Activated naive CD4-positive, alpha-beta T cell treated with Interleukin-2 at 50 U/mL for 16 hours (primary cell): ENCODE results near the gene PIK3CD.

Experiments
- DNase-seq: peaks from one replicate; pipeline ENCODE4 v3.0.0-alpha.2; 2020

PIK3CD gene

DNA sequence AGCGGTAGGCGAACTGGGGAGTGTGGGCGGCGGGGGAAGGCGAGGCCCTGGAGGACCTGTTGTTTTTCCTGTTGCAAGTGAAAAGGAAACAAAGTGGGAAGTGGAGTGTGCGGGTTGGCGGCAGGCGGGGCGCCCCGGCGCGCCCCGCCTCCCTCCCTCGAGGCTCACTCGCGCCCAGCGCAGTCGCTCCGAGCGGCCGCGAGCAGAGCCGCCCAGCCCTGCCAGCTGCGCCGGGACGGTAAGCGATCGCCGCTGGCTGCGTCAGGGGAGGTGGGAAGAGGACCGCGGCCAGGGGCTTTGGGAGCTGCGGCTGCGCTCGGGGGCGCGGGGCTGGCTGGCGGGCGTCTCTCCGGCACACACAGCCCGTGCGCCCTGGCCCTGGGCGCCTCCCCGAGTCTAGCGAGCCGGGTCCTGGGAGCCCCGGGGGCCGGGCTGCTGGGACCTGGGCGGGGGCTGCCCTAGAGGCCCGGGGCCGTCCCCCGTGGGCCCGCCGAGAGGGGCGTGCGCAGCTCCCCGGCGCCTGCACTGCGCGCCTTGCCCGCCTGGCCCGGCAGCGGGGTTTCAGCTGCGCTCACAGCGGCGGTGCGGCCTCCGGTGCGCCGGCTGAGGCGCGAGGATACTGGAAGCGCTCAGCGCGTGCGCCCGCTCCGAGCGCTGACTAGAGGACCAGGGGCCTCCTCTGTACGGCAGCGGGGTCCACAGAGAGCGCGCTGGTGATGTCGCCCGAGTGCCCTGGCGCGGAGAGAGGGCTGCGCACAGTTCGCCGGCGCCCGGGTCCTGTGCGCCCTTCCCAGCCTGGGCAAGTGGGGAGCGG is at the start of gene PIK3CD:
Gene PIK3CD (plus strand): TSS at position 167 of the 814 bp plus-strand sequence. CDS start 58,725 bp downstream, outside the sequence.
- peak; percentile 57 for DNase-seq

DNA sequence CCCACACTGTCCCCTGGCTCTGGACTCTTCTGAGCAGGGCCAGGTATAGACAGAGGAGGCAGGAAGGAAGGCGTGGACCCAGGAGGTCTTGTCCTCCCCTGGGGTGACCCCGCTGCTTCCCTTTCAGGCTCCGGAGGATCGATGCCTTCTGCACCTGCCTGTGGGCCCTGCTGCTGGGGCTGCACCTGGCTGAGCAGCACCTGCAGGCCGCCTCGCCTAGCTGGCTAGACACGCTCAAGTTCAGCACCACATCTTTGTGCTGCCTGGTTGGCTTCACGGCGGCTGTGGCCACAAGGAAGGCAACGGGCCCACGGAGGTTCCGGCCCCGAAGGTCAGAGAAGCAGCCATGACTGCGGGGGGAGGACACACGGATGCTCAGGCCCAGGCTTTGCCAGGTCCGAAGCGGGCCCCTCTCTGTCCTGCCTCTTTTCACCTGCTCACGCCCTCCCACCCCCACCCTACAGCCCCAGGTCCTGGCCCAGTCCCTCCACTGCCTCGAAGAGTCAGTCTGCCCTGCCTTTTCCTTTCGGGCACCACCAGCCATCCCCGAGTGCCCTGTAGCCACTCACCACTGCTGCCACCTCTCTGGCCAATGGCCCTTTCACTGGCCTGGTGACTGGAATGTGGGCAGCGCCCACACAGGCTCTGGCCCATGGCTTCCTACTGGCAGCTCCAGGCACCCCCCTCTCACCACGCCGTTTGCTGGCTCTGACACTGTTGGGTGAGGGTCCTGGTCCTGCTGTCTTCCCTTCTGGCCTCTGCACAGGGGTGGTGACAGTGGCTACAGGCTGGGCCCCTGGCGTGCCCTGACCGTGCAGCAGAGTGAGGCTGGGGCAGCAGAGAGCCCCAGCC is 49.4 kb upstream of the PIK3CD start:
- no peak for DNase-seq

DNA sequence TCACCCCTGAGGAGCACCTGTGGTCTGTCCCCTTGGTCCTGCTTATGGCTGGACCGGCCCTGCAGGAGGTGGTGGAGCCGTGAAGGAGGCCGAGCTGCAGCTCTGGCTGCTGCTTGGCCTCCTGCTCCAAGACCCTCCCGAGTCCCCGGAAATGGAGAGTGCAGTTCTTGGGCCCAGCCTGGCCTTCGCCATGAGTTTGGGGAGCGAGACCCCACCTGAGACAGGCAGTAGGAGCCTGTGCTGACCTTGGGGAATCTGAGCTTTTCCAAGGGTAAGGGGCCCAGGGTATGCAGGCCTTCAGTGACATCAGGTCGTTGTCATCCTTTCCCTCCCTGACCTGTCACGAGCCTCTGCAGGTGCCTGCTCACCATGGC is 48.8 kb upstream of the PIK3CD start:
- DNase-seq = no peak

DNA sequence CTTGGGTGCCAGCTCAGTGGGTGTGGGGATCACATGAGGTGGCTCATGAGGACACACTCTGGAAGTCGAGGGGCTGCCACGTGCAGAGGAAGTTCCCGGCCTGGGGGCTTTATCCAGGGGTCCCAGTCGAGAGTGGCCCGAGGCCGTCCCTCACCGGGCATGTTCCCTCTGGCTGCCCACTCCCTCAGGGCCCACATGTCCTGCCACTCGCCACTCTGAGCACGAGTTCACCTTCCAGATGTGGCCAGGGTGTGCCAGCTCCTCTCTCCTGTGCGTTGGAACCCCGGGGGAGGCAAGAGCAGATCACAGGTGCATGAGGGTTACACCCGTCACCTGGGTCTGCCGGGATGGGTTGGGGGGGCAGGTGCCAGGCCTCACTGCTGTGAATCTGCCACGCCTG is 48.2 kb upstream of the PIK3CD start:
- no peak for DNase-seq

DNA sequence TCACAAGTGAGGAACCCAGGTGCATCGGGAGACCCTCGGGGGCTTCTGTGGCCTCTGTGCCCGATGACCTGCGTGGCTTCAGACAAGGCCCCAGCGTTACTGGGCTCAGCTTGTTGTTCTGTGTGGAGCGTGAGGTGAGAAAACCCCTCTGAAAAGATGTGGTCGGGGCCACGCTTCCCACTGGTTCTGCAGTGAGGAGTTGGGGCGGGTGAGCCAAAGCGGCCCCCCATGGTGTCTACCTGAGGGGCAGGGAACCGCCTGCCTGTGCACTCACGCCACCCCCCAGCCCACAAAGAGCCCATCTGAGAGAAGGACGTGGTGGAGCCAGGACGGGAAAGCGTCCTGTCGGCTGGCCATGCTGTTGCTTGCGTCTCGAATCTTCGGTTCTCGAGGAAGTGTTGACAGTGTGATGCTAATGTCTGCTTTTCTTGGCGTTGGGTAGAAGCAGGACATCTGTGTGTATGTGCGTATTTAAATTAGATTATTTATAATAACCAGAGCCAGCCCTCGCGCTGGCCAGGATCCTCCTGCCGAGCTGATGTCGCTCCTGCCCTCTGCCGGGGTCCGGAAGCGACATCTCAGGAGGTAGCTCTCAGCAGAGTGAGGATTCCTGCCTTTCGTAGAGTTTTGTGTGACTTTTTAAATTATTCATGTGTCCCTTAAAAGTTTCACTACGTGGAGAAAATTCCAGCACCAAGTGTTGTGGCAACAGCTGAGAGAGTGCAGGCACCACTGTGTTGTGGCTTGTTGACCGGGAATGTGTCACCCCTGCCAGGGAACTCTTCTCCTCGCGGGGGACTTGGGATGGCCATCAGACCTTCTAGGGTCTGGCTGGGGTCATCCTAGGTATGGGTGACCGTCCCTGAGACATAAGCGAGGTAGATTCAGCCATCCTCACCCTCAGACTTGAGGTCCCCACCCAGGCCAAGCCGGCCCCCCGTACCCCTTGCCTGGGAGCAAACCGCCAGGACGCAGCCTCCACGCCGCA is 47.5 kb upstream of the PIK3CD start:
- DNase-seq = no peak

DNA sequence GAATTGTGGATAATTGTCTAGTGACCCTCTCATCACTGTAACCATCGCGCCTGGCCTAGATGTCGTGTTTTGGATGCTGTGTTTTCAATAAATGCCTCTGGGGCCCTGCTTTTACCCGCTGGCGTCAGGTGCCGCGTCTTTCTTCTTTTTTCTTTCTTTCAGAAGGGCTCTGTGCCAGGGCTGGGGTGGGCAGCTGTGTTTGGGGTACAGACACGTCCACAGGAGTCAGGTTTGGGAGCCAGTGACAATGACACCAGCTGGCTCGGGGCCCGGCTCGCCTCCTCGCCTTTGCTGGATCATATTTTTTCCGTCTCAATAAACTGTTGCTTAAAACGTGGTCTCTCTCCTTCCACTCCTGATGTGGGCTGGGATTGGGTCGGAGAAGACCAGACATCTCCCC is 46.7 kb upstream of the PIK3CD start:
- no peak for DNase-seq

DNA sequence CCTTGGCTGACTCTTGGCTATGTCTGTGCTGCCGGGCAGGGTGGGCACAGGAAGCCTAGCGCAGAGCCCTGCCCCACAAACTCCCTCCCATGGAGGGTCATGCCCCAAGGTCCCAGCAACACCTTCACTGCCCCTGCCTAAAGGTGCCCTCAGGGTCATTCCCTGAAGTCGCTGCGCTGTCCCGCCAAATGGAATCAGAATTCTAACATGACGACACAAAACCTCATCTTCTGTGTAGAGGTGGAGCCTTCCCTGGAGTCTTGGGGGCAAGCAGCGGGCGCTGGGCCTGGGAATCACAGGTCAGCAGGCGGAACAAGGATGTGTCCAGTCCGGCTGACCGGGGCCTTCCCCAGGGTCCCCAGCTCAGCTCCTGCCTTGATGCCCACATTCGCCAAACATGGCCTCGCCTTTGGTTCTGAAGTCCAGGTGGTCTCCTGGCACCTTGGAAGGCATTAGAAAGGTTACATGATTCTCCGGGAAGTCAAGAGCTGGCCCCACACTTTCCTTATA is 45.5 kb upstream of the PIK3CD start:
- DNase-seq = no peak

DNA sequence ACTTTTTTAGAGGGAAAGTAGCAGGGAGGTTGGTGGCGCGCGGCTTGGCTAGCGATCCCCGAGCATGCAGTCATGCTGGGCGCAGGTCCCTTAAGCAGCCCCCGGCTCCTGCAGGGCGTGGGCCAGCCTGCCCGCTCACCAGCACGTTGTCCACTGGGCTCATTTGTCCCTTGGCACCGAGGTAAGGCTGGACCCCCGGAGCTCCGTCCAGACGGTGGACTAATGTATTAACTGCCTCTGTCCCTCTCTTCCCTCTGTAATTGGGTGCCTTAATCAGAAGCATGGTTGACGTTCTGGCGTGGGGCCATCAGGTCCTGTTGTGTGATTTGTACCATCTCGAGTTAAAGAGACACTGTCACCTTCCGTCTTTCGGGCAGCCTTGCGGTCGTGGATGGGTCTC is 45.1 kb upstream of the PIK3CD start:
- DNase-seq = no peak

DNA sequence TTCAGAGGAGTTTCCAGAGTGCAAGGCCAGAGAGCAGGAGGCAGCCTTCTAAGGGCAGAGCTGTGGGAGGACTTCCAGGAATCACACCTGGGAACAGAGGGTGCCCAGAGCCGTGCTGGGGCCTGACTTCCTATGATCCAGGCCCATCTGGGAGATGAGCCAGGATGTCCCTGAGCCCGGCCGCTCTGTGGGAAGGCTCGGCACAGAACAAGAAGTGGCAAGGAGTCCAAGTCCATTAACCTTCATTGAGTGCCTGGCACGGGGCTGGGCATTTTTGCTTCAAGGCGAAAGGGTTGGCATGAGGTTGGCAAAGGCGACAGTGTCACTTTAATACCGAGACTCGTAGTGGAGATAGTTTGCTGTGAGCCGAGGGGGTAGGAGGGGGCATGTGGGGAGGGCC is 44.6 kb upstream of the PIK3CD start:
- no peak for DNase-seq

DNA sequence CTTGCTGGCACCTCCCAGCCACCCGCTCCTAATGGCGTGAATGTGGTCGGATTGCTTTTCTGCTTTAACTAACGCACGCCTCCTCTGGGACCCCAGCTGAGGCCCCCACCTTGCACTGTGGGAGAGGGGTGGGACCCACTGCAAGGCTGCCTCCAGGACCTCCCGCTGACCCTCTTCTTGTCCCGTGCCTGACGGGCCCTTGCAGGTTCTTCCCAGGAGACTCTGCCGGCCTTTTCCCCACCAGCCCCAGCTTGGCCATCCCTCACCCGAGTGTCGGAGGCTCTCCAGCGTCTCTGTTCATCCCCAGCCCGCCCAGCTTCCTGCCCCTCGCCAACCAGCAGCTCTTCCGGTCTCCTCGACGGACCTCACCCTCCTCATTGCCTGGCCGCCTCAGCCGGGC is 44.2 kb upstream of the PIK3CD start:
- DNase-seq = no peak

DNA sequence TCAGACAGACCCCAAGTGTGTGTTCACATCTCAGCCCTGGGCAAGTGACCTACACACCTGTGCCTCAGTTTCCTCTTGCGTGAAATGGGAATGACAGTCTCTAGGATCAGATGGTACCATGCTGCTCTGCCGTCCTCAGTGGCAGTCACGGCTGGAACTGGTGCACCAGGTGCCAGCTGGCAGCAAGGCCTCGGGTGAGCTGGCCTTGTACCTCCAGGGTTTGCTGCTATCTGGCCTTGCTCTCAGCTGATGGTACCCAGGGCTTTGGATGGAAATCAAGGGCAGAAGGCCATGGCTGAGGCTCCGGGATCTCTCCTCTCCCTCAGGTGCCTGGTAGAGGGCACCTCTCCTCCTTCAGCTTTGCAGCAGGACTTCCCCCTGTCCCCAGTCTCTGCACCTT is 41.5 kb upstream of the PIK3CD start:
- no peak for DNase-seq

DNA sequence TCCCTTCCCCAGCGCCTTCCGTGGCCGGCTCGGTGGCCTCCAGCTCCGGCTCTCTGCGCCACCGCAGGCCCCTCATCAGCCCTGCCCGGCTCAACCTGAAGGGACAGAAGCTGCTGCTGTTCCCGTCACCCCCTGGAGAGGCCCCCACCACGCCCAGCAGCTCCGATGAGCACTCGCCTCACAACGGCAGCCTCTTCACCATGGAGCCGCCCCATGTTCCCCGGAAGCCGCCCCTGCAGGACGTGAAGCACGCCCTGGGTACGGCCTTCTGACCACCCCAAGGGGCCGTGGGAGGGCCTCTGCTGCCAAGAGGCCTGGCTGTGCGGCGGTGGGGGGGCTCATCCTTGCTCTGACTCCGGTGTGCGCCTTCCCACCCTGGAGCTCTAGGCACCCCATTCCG is 41.0 kb upstream of the PIK3CD start:
- DNase-seq = no peak

DNA sequence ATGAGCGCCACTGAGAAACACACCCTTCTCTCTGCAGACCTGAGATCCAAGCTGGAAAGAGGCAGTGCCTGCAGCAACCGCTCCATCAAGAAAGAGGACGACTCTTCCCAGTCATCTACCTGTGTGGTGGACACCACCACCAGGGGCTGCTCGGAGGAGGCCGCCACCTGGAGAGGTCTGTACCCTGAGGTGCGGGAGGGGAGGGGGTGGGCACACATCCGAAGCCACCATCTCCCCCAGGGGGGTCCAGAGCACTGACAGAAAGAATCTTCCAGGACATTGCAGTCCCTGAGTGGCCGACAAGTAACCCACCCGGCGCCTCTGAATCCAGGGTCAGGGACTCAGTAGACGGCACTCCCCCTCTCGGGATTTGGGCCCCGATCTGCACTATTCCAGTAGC is 39.8 kb upstream of the PIK3CD start:
- no peak for DNase-seq

DNA sequence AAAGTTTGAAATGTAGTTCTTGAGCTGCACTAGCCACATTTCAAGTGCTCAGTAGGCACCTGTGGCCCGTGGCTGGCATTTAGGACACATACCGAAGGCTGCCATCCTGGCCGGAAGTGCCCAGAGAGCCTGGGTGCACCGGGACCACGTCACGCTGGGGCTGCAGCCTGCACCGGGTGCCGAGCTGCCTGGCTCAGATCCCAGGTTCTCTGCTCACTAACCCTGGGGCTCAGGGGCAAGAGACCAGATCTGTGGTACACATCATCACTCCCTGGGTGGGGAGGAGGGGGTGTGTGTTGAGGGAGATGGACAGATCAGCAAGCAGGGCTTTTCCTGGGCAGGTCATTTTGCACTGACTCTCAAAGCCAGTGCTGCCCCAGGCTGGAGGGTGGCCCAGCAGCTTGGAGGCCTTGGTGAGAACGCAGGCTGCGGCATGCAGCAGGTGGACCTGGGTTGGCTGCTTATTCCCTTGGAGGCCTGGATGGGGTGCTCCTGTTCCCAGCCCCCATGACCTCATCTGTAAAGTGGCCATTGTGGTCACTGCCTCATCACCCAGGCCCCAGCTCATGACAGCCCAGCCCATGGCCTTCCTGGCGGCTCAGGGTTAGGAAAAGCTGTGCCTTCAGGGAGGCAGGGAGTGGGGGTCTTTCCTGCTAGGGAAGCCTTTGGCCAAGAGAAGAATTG is 39.2 kb upstream of the PIK3CD start:
- no peak for DNase-seq

DNA sequence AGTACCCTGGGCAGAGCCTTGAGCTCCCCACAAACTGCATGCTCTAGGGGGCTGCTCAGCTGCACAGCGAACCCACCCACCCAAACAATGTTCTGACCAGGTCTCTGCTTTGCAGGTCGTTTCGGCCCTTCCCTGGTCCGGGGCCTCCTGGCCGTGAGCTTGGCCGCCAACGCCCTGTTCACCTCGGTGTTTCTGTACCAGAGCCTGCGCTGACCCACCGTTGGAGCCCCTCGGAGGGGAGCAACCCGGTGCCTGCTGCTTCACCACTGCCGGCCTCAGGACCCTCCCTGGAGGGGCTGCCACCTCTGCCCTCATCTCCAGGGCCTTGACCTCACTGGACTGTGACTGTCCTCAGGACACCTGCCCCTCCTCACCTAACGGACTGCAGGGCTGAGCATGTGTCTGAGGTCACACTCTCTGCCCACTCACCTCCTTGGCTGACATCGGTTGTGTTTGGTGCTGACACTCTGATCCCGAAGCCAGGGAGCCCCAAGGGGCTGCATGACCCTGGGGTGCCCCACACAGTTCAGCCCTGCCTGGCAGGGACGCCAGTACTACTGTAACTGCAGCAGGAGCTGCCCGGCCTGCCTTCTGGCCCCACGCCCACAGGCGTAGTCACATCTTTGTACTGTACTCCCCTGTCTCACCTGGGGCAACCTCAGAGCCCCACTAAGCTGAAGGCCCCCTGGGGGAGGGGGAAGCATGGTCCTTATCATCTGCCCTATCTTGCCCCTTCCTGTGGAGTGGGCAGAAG is 38.5 kb upstream of the PIK3CD start:
- DNase-seq = no peak

DNA sequence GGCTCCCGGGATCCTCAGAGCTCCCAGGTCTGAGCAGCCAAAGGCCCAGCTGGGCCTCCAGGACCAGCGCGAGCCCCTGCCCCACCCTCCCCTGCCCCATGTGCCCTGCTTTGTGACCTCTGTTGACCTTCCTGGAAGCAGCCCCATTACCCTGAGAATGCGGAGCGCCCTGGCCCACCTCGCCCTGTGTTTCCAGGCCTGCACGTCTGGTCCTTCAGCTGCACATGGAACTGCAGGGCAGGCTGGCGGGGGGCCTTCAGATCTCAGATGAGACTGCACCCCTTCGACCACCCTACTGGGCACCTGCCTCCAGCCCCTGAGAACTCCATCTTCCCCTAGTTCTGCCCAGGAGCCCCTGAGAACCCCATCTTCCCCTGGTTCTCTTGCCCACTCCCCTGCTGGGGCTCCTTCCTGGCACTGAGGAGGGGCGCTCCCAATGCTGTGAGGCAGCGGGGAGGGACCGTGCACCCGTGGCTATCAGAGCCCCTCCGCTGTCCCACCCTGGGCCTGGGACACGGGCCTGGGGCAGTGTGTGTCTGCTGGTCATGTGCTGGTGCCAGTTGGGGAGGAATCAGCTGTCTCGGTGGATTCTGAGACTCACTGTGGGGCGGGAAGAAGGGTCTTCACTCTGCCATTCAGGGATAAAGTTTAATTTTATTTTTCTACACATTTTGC is 37.8 kb upstream of the PIK3CD start:
- DNase-seq = no peak

DNA sequence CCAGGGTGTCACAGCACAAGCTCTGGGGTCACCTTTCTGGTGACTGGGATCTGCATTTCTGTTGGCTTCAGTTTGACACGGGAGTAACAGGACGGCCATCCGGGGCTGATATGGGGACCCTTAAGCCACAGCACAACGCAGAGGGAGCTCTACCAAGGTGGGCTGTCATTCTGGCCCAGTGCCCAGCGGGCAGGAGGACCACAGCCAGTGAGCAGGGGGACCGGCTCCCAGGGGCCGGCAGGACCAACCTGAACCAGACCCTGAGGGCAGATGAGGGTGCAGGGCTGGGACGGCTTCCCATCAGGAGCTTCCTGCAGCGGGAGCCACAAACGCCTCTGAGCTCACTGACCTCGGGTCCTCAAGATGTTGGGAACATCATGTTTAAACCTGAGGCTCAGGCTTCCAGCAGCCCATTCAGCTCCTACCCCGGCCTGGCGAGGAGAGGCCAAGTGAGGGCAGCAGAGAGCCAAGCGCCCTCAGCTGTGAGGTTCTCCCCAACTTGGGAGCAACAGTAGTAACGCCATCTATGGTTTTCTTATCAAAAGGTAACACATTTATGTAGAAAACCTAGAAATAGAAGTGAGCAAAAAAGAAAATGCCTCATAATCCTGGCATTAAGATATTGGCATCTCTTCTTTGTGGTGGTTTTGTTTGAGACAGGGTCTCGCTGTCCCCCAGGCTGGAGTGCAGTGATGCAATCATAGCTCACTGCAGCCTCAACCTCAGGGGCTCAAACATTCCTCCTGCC is 36.0 kb upstream of the PIK3CD start:
- peak; percentile 57 for DNase-seq

DNA sequence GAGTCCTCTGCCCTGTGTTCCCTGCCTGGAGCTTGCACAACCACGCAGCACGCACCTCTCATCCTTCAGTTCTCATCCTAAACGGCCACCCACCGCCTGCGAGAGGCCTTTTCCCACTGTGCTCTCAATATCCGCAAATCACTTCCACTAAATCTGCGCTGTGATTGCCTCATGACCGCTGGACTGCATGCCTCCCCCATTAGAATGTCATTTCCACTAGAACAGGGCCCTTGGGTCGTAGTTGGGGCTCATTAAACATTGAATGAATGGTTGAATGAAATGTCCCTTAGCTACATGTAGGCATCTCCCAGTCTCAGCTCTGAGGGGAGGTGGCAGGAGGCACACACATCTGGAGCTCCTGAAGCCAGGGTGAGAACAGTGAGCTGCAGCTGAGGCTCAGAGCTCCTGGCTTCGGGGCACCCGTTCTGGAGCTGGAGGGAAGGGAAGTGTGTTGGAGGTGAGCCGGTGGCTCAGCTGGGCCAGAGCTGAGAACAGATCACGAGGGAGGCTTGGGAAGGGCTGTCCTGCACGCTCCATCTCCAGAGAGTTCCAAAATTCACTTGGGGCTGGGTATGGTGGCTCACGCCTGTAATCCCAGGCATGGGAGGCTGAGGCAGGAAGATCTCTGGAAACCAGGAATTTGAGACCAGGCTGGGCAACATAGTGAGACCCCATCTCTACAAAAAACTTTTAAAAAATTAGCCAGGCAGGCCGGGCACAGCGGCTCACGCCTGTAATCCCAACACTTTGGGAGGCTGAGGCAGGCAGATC is 32.4 kb upstream of the PIK3CD start:
- no peak for DNase-seq

DNA sequence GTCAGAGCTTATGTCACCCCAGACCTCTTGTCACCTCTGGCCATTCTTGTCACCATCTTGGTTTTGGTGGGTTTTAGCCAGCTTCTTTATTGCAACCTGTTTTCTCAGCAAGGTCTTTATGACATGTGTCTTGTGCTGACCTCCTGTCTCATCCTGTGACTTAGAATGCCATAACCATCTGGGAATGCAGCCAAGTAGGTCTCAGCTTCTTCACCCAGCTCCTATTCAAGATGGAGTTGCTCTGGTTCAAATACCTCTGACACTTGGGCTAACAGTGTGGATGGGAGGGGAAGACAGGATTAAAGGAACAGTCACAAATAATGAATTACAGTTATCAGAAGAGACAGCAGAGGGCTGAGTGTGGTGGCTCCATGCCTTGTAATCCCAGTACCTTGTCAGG is 30.5 kb upstream of the PIK3CD start:
- no peak for DNase-seq
